Right lobe of liver (tissue), 6 donors: ENCODE data around the gene MIB1. TPM values are rescaled to one million over a fixed set of nuclear protein-coding genes. Genes with fewer than 3 reads are reported as not detected.

Source experiments
- ATAC-seq, 4 donors: fragments of 200-7000 bp; cut with Tn5 transposase; one replicate each; pipeline ENCODE4 v1.9.1; 2020; ENCODE audit warnings: mild to moderate bottlenecking in 4 of 4, moderate library complexity in 4 of 4
- DNase-seq, 3 donors: peaks; one replicate each; pipeline ENCODE4 v3.0.0-alpha.2; 2020
- H3K27ac ChIP-seq, 3 donors: fragments of 200-600 bp; one replicate each; pipeline ENCODE4 v1.8.0; 2022
- H3K27me3 ChIP-seq, 2 donors: fragments of 200-600 bp; one replicate each; pipeline ENCODE4 v1.8.0; 2022
- H3K36me3 ChIP-seq, 4 donors: fragments of 200-600 bp; sonication (generic) in 1 of 4; one replicate each; pipeline versions ENCODE4 v1.5.1 to v1.8.0; 2017 to 2022; ENCODE audit warnings: control low read depth in 1 of 4
- H3K4me1 ChIP-seq, 4 donors: fragments of 200-600 bp; sonication (generic) in 1 of 4; one replicate each; pipeline versions ENCODE4 v1.5.1 to v1.8.0; 2017 to 2022; ENCODE audit warnings: control low read depth in 1 of 4
- H3K4me3 ChIP-seq, 3 donors: fragments of 200-600 bp; one replicate each; pipeline ENCODE4 v1.8.0; 2022
- H3K9me3 ChIP-seq, 4 donors: fragments of 200-600 bp; sonication (generic) in 1 of 4; one replicate each; pipeline versions ENCODE4 v1.5.1 to v1.8.0; 2017 to 2022; ENCODE audit warnings: control low read depth in 1 of 4
- CTCF ChIP-seq, 4 donors: fragments of 200-600 bp in 3 of 4; fragments of 450-650 bp in 1 of 4; IDR thresholded peaks; one replicate each; pipeline versions ENCODE4 v1.5.1 to v1.8.0; 2016 to 2022; ENCODE audit warnings: antibody characterized with exemption in 4 of 4, mild to moderate bottlenecking in 2 of 4
- POLR2A ChIP-seq: fragments of 450-650 bp; IDR thresholded peaks from one replicate; pipeline ENCODE4 v1.6.1; 2017; ENCODE audit warnings: antibody characterized with exemption, mild to moderate bottlenecking
- WGBS: methylation state at CpG from one replicate; pipeline ENCODE4 v1.1.6; 2018; ENCODE audit warnings: low coverage, low lambda C conversion rate; ENCODE audit not compliant: insufficient coverage; ENCODE audit errors: missing lambda C conversion rate; 5-methylcytosine and 5-hydroxymethylcytosine counted together
- intact Hi-C, 2 donors: fragments of 100-400 bp; cut with DNase I; formaldehyde crosslinking; loops; one replicate each; pipeline versions ENCODE4 v1.11.2 to v1.14.1; 2022
- total RNA-seq, 6 experiments: library from RNA; depleted of rRNA in 2 of 6; stranded (reverse); fragments of >200 nt in 2 of 6; fragmentation: NEBNext Ultra II Directional in 3 of 6; extraction: Animal tissue kit (Norgen Biotek cat#: 25700) in 3 of 6; gene quantifications; one replicate each; pipeline versions ENCODE4 v1.1.0 to v1.2.4, GENCODE V29; 2016 to 2023
- donor health status: DM: no; HTN: yes; CAD: no.
- donor health status: DM: no; HTN: no; CAD: no.
- donor health status: DM: no; HTN: no; CAD: no.
- donor health status: DM: no; HTN: yes; CAD: no.
- donor health status: DM: no; HTN: yes; CAD: no.

MIB1 gene
- total RNA-seq, 6 experiments from 2014 or later = 10.6 to 17.1 (median 14.6) TPM

DNA sequence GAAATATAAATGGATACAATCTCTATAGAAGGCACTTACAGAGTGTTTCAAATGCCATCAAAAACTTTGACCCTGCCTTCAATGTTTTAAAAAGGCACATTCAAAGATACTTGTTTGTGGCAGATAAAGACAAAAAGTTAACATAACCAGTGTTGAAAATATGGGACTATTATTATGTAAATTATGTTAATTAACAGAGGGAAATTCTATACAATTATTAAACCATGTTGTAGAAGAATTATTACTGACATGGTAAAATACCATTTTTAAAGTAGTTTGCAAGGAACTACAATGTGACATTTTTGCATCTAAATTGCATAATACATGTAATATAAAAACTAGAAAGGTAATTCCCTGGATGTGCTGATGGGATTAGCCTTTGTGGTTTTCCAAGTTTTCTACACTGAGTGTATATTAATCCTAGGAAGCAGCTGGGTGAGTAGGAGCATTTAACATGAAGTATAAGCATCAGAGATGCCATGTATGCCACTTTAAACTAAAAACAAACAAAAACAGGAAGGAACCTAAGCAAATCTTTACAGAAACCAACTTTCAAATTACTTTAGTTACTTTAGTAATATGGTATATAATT lies 21.7 kb downstream of the MIB1 start:
- Histone ChIP-seq H3K27ac (no peak overlapping the region), H3K27me3 (no peaks in the 10 kb centered on the region), H3K4me3 (no peak overlapping the region), H3K36me3 (no peaks in the 10 kb centered on the region), H3K4me1 (no peaks in the 10 kb centered on the region), H3K9me3 (no peaks in the 10 kb centered on the region)
- DNase-seq (no peak), ATAC-seq (no peak)
- no peak for TF ChIP-seq CTCF (IDR thresholded peaks at IDR 0.05)
- no peak for TF ChIP-seq POLR2A
- intact Hi-C loops = no loop called here

DNA sequence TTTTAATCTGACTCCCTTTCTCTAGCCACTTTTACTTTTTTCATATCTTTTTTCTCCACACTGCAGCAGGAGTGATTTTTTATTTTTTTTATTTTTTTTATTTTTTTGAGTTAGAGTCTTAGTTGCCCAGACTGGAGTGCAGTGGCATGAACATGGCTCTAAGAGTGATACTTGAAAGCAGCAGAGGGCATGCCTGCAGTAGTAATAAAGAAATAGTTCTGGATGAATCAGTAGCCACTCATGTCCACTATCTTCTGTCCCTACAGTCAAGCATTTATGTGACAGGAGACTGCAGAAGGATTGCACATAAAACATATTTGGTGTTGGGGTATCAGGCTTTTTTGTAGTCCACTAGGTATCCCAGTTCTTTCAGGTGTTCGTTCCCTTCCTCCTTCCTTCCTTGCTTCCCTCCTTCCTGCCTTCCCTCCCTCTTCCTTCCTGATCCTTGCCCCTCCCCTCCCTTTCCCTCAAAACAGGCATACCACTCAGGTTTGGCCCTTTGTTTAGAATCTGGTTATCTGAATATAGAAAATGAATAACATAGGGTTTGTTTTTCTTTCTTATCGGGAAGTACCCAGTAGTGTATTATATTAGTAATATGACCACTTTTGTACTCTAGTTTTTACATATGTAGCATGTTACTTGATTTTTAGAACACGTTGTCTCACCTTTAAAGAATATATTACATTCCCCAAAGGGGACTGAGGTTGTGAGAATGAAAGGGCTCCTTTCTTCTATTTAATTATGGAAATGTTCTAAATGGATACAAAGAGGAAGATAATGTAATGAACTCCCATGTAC lies 23.5 kb downstream of the MIB1 start:
- whole genome bisulfite sequencing = 75% methylated on average over 3 of the region's 3 CpGs
- no peaks in the 10 kb centered on the region for H3K4me1 ChIP-seq
- no peaks in the 10 kb centered on the region for H3K36me3 ChIP-seq
- intact Hi-C loops = no loop called here
- no peak overlapping the region for H3K27ac ChIP-seq
- H3K4me3 ChIP-seq = no peak overlapping the region
- no peak for TF ChIP-seq POLR2A
- ATAC-seq (no peak), DNase-seq (no peak)
- no peaks in the 10 kb centered on the region for H3K27me3 ChIP-seq
- no peaks in the 10 kb centered on the region for H3K9me3 ChIP-seq

DNA sequence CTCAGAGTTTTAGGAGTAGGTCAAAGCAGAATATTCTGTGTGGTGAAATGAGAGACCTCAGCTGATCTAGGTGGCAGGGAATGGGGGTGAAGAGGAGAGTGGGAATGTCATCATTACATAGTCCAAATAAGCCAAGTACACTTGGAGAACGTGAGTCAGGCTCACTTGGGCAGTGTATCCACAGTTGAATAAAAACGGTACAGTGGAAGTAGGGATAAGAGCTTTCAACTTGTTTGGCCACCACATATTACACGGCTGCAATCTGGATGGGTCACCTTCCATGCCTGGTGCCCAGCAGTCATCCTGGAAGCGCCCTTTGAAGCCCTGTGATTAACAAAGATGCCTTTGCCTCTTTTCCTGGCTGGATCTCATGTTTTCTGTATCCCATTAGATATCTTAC lies 28.6 kb downstream of the MIB1 start:
- intact Hi-C loops = no loop called here
- Histone ChIP-seq H3K27me3 (no peaks in the 10 kb centered on the region), H3K36me3 (no peaks in the 10 kb centered on the region), H3K27ac (no peak overlapping the region), H3K9me3 (no peaks in the 10 kb centered on the region), H3K4me3 (no peak overlapping the region), H3K4me1 (no peaks in the 10 kb centered on the region)
- no peak for TF ChIP-seq CTCF (IDR thresholded peaks at IDR 0.05)
- TF ChIP-seq POLR2A = no peak
- ATAC-seq = no peak
- no peak for DNase-seq
- 100% methylated on average over 1 of the region's 4 CpGs for WGBS

DNA sequence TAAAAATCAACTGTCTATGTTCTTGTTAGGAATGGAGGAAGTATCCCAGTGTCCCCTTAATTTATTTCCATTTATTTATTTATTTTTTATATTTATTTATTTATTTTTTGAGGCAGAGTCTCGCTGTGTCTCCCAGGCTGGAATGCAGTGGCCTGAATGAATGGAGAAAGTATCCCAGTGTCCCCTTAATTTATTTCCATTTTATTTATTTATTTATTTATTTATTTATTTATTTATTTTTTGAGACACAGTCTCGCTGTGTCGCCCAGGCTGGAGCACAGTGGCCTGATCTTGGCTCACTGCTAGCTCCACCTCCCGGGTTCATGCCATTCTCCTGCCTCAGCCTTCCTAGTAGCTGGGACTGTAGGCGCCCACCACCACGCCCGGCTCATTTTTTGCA lies 34.1 kb downstream of the MIB1 start:
- no peak for ATAC-seq
- intact Hi-C loops = no loop called here
- Histone ChIP-seq H3K4me1 (peaks cover 0 to 11% (median 0%) of the 10 kb centered on the region in 4 donors), H3K4me3 (no peak overlapping the region), H3K27ac (no peak overlapping the region), H3K9me3 (no peaks in the 10 kb centered on the region), H3K36me3 (peaks cover 0 to 4% (median 0%) of the 10 kb centered on the region in 4 donors), H3K27me3 (no peaks in the 10 kb centered on the region)
- WGBS = 93% methylated on average over 1 of the region's 7 CpGs
- DNase-seq = no peak
- no peak for TF ChIP-seq CTCF (IDR thresholded peaks at IDR 0.05)
- TF ChIP-seq POLR2A = no peak

GRCh38 chr18:21777814-21778213 lies 37.2 kb downstream of the MIB1 start:
- no peak overlapping the region for H3K27ac ChIP-seq
- H3K4me1 ChIP-seq = peaks cover 0 to 11% (median 0%) of the 10 kb centered on the region in 4 donors
- H3K36me3 ChIP-seq = peaks cover 0 to 8% (median 2%) of the 10 kb centered on the region in 4 donors
- no peak overlapping the region for H3K4me3 ChIP-seq
- no peak for DNase-seq
- ATAC-seq = peak in 3 of 4 donors; percentile 65 to 75 (median 69)
- no peak for TF ChIP-seq CTCF (IDR thresholded peaks at IDR 0.05)
- TF ChIP-seq POLR2A = no peak
- no peaks in the 10 kb centered on the region for H3K27me3 ChIP-seq
- no peaks in the 10 kb centered on the region for H3K9me3 ChIP-seq
- 60% methylated on average over 2 of the region's 2 CpGs for WGBS
- intact Hi-C loops = no loop called here
